Gastrocnemius medialis (tissue), 4 donors: ENCODE measurements around the gene GAMT. TPM values are rescaled to one million over a fixed set of nuclear protein-coding genes. Genes with fewer than 3 reads are reported as not detected.
A peak's percentile ranks its signal among the peaks of the same experiment; 100 is the strongest.

Experiments used
- ATAC-seq, 2 donors: fragments of 150-250 bp; one replicate each; pipeline ENCODE4 v1.9.1; 2016
- DNase-seq, 2 donors: peaks; one replicate each; pipeline ENCODE4 v3.0.0-alpha.2; 2019
- H3K27ac ChIP-seq, 4 donors: fragments of 200-600 bp; sonication (generic); 1 replicate in 1 of 4; 2 replicates in 3 of 4; pipeline ENCODE4 v1.5.1; 2016 to 2018; ENCODE audit warnings: mild to moderate bottlenecking in 2 of 4, moderate library complexity in 1 of 4
- H3K27me3 ChIP-seq, 3 donors: fragments of 200-600 bp; sonication (generic) in 2 of 3; 1 replicate in 1 of 3; 2 replicates in 2 of 3; pipeline versions ENCODE4 v1.5.1 to v1.6.0; 2016 to 2019; ENCODE audit warnings: mild to moderate bottlenecking in 1 of 3, moderate library complexity in 1 of 3
- H3K36me3 ChIP-seq, 2 donors: fragments of 200-600 bp; sonication (generic) in 1 of 2; one replicate each; pipeline ENCODE4 v1.5.1; 2017 to 2018
- H3K4me1 ChIP-seq, 2 donors: fragments of 200-600 bp; sonication (generic) in 1 of 2; one replicate each; pipeline ENCODE4 v1.5.1; 2016 to 2017; ENCODE audit warnings: mild to moderate bottlenecking in 2 of 2
- H3K4me3 ChIP-seq, 4 donors: fragments of 200-600 bp; sonication (generic) in 3 of 4; 1 replicate in 1 of 4; 2 replicates in 3 of 4; pipeline ENCODE4 v1.5.1; 2016 to 2019; ENCODE audit warnings: mild to moderate bottlenecking in 2 of 4
- H3K9me3 ChIP-seq, 3 donors: fragments of 200-600 bp; sonication (generic) in 2 of 3; 1 replicate in 1 of 3; 2 replicates in 2 of 3; pipeline ENCODE4 v1.5.1; 2016 to 2019
- CTCF ChIP-seq, 5 experiments: fragments of 450-650 bp in 3 of 5; fragments of 200-600 bp in 2 of 5; sonication (generic) in 2 of 5; IDR thresholded peaks in 4 of 5; conservative IDR thresholded peaks in 1 of 5; 1 replicate in 4 of 5; 2 replicates in 1 of 5; pipeline ENCODE4 v1.5.1; 2016 to 2019; ENCODE audit warnings: antibody characterized with exemption in 5 of 5, mild to moderate bottlenecking in 3 of 5, moderate library complexity in 3 of 5
- POLR2A ChIP-seq, 2 donors: fragments of 450-650 bp; IDR thresholded peaks; one replicate each; pipeline ENCODE4 v1.6.1; 2017; ENCODE audit warnings: antibody characterized with exemption in 2 of 2, mild to moderate bottlenecking in 2 of 2, moderate library complexity in 2 of 2
- in situ Hi-C, 4 donors: fragments of 200-750 bp; cut with MboI; loops; one replicate each; pipeline versions ENCODE4 v1.15.0 to v1.8.0; 2017; ENCODE audit warnings: low sequenced_read_pairs in 4 of 4
- intact Hi-C: fragments of 100-400 bp; cut with DNase I; formaldehyde crosslinking; loops from one replicate; pipeline ENCODE4 v1.15.1; 2023; ENCODE audit warnings: low total_unique reads
- total RNA-seq, 4 donors: library from RNA; depleted of rRNA; stranded (reverse); fragments of >200 nt; gene quantifications; one replicate each; pipeline versions ENCODE4 v1.1.0 to v1.2.3, GENCODE V29; 2016

GAMT gene
- total RNA-seq, 4 donors from 2014 or later: 269 to 421 (median 373) TPM

- DNase-seq (no peak), ATAC-seq (no peak)
- in situ Hi-C loops (no loop called here), intact Hi-C loops (no loop called here)
- Histone ChIP-seq H3K9me3 (no peaks in the 10 kb centered on the region), H3K4me3 (no peak overlapping the region), H3K4me1 (peaks cover 1 to 4% of the 10 kb centered on the region in 2 donors), H3K27me3 (no peaks in the 10 kb centered on the region), H3K27ac (no peak overlapping the region), H3K36me3 (peaks cover 0 to 36% of the 10 kb centered on the region in 2 donors)
- TF ChIP-seq CTCF (IDR thresholded peaks at IDR 0.05 in 4 of 5, conservative IDR thresholded peaks at IDR 0.05 in 1 of 5): no peak
These were observed 24.9 kb downstream of the GAMT start for GRCh38 chr19:1376415-1376805.

- intact Hi-C loops (no loop called here), in situ Hi-C loops (no loop called here)
- peak in 1 of 2 donors; percentile 3 for TF ChIP-seq POLR2A (IDR thresholded peaks at IDR 0.05)
- TF ChIP-seq CTCF (IDR thresholded peaks at IDR 0.05 in 4 of 5, conservative IDR thresholded peaks at IDR 0.05 in 1 of 5): no peak
- DNase-seq (peak in 1 of 2 donors; percentile 32), ATAC-seq (peak; percentile 39 to 49)
- no peak overlapping the region for H3K4me3 ChIP-seq
- H3K27ac ChIP-seq: peak overlapping the region; percentile 55 to 76 (median 70)
- no peaks in the 10 kb centered on the region for H3K27me3 ChIP-seq
- peaks cover 0 to 3% of the 10 kb centered on the region in 2 donors for H3K4me1 ChIP-seq
- H3K9me3 ChIP-seq: no peaks in the 10 kb centered on the region
- peaks cover 0 to 57% of the 10 kb centered on the region in 2 donors for H3K36me3 ChIP-seq
These were observed 27.1 kb downstream of the GAMT start for GRCh38 chr19:1374250-1374577.

- peak in 1 of 2 donors; percentile 2 for TF ChIP-seq POLR2A (IDR thresholded peaks at IDR 0.05)
- TF ChIP-seq CTCF (IDR thresholded peaks at IDR 0.05 in 4 of 5, conservative IDR thresholded peaks at IDR 0.05 in 1 of 5): no peak
- intact Hi-C loops (no loop called here), in situ Hi-C loops (no loop called here)
- Histone ChIP-seq H3K4me1 (peaks cover 0 to 3% of the 10 kb centered on the region in 2 donors), H3K4me3 (no peak overlapping the region), H3K27ac (peak overlapping the region; percentile 55 to 76 (median 70)), H3K9me3 (no peaks in the 10 kb centered on the region), H3K27me3 (no peaks in the 10 kb centered on the region), H3K36me3 (peaks cover 0 to 59% of the 10 kb centered on the region in 2 donors)
- ATAC-seq (peak; percentile 14 to 18), DNase-seq (no peak)
These were observed 27.6 kb downstream of the GAMT start for GRCh38 chr19:1373534-1374249.

- peaks cover 0 to 59% of the 10 kb centered on the region in 2 donors for H3K36me3 ChIP-seq
- no peak for TF ChIP-seq POLR2A (IDR thresholded peaks at IDR 0.05)
- TF ChIP-seq CTCF (IDR thresholded peaks at IDR 0.05 in 4 of 5, conservative IDR thresholded peaks at IDR 0.05 in 1 of 5): no peak
- no peaks in the 10 kb centered on the region for H3K27me3 ChIP-seq
- H3K4me1 ChIP-seq: peaks cover 0 to 3% of the 10 kb centered on the region in 2 donors
- in situ Hi-C loops (no loop called here), intact Hi-C loops (no loop called here)
- DNase-seq (no peak), ATAC-seq (no peak)
- peak overlapping the region; percentile 55 to 76 (median 70) for H3K27ac ChIP-seq
- H3K9me3 ChIP-seq: no peaks in the 10 kb centered on the region
- H3K4me3 ChIP-seq: no peak overlapping the region
These were observed 28.3 kb downstream of the GAMT start for GRCh38 chr19:1373042-1373533.
